Activated B cell treated with CpG ODN at 0.5 μM for 24 hours (primary cell): ENCODE measurements around the gene FAT2. TPM values are rescaled to one million over a fixed set of nuclear protein-coding genes. Genes with fewer than 3 reads are reported as not detected.
"Not testable (repeated sequence)": the region's sequence is repeated elsewhere in the genome, so short reads cannot be mapped to it uniquely, and the experiment has no call there.

ENCODE experiments used
- ATAC-seq: fragments of 200-7000 bp; cut with Tn5 transposase; one replicate; pipeline ENCODE4 v1.10.0; 2021; ENCODE audit warnings: low read depth, mild to moderate bottlenecking, moderate library complexity
- CTCF ChIA-PET: fragments of 350-600 bp; sonication (Branson Sonifier 250); formaldehyde crosslinking; loops from one replicate; lab custom pipeline; 2021; ENCODE audit warnings: antibody characterized with exemption; lab: Charles Lee
- POLR2A ChIA-PET: fragments of 350-600 bp; sonication (Branson Sonifier 250); formaldehyde crosslinking; loops from one replicate; lab custom pipeline; 2021; ENCODE audit warnings: antibody characterized with exemption; lab: Charles Lee
- DNase-seq: peaks from one replicate; pipeline ENCODE4 v3.0.0; 2022
- H3K27ac Mint-ChIP-seq: one replicate; pipeline ENCODE4 v1.8.0; 2020; ENCODE audit warnings: mixed read lengths
- H3K27me3 Mint-ChIP-seq: one replicate; pipeline ENCODE4 v1.8.0; 2021; ENCODE audit warnings: mixed read lengths
- H3K36me3 Mint-ChIP-seq: one replicate; pipeline ENCODE4 v1.8.0; 2021; ENCODE audit warnings: low read depth, mixed read lengths
- H3K4me1 Mint-ChIP-seq: one replicate; pipeline ENCODE4 v1.8.0; 2021; ENCODE audit warnings: mixed read lengths
- H3K4me3 Mint-ChIP-seq: one replicate; pipeline ENCODE4 v1.8.0; 2020; ENCODE audit warnings: mild to moderate bottlenecking, mixed read lengths
- H3K9me3 Mint-ChIP-seq: one replicate; pipeline ENCODE4 v1.8.0; 2020; ENCODE audit warnings: mixed read lengths
- CTCF ChIP-seq: fragments of 200-600 bp; IDR thresholded peaks from one replicate; pipeline ENCODE4 v1.8.0; 2022; ENCODE audit warnings: antibody characterized with exemption, mild to moderate bottlenecking
- intact Hi-C: fragments of 100-400 bp; cut with micrococcal nuclease; formaldehyde crosslinking; loops from one replicate; pipeline ENCODE4 v1.15.1; 2024
- total RNA-seq: library from RNA; stranded (reverse); gene quantifications from 2 replicates; pipeline ENCODE4 v1.2.3, GENCODE V29; 2022

Gene FAT2
- total RNA-seq, 1 donor from 2014 or later, result 0.02 TPM

- no peaks in the 10 kb centered on the region for H3K9me3 Mint-ChIP-seq
- H3K4me3 Mint-ChIP-seq, result no peak overlapping the region
- DNase-seq (no peak), ATAC-seq (no peak)
- POLR2A ChIA-PET, result no interaction called here
- CTCF ChIA-PET, result interaction anchor here (0.8 kb wide), 1 partner anchor 22 kb away, joined by 3 read pairs; no protein-coding TSS in a partner anchor
- TF ChIP-seq CTCF, result no peak
- intact Hi-C loops, result no loop called here
- H3K4me1 Mint-ChIP-seq, result no peaks in the 10 kb centered on the region
- no peak overlapping the region for H3K27ac Mint-ChIP-seq
- no peaks in the 10 kb centered on the region for H3K27me3 Mint-ChIP-seq
- no peaks in the 10 kb centered on the region for H3K36me3 Mint-ChIP-seq
These were observed 3.2 kb downstream of the FAT2 start for GRCh38 chr5:151587796-151588555.

- ATAC-seq (no peak), DNase-seq (no peak)
- no peak for TF ChIP-seq CTCF
- Mint-ChIP-seq H3K36me3 (no peaks in the 10 kb centered on the region), H3K4me1 (no peaks in the 10 kb centered on the region), H3K27me3 (no peaks in the 10 kb centered on the region), H3K9me3 (no peaks in the 10 kb centered on the region), H3K4me3 (no peak overlapping the region), H3K27ac (no peak overlapping the region)
- ChIA-PET CTCF (no interaction called here), POLR2A (no interaction called here)
- intact Hi-C loops, result no loop called here
These were observed 5.2 kb downstream of the FAT2 start for GRCh38 chr5:151585970-151586369.

- CTCF ChIA-PET, result not testable (repeated sequence)
These were observed 5.8 kb downstream of the FAT2 start for GRCh38 chr5:151585344-151585743.

GRCh38 chr5:151584057-151584937 lies 6.8 kb downstream of the FAT2 start:
- DNase-seq (no peak), ATAC-seq (no peak)
- CTCF ChIA-PET, result no interaction called here
- Mint-ChIP-seq H3K27ac (no peak overlapping the region), H3K9me3 (no peaks in the 10 kb centered on the region), H3K4me3 (no peak overlapping the region), H3K36me3 (no peaks in the 10 kb centered on the region), H3K27me3 (no peaks in the 10 kb centered on the region), H3K4me1 (no peaks in the 10 kb centered on the region)
- TF ChIP-seq CTCF, result no peak
- POLR2A ChIA-PET, result interaction anchor here (0.6 kb wide), 1 partner anchor 847 kb away, joined by 3 read pairs; no protein-coding TSS in a partner anchor
- intact Hi-C loops, result no loop called here

More at GRCh38 chr5:151585344-151585743, 5.8 kb downstream of the FAT2 start:
- POLR2A ChIA-PET, H3K9me3 Mint-ChIP-seq, intact Hi-C loops, H3K4me3 Mint-ChIP-seq, H3K4me1 Mint-ChIP-seq, ATAC-seq, H3K27me3 Mint-ChIP-seq, DNase-seq, H3K27ac Mint-ChIP-seq, H3K36me3 Mint-ChIP-seq: not testable (repeated sequence)

- ATAC-seq (no peak), DNase-seq (no peak)
- H3K4me3 Mint-ChIP-seq, result no peak overlapping the region
- POLR2A ChIA-PET, result no interaction called here
- no peak for TF ChIP-seq CTCF
- intact Hi-C loops, result no loop called here
- CTCF ChIA-PET, result no interaction called here
- no peaks in the 10 kb centered on the region for H3K27me3 Mint-ChIP-seq
- H3K4me1 Mint-ChIP-seq, result peaks cover 21% of the 10 kb centered on the region
- no peaks in the 10 kb centered on the region for H3K36me3 Mint-ChIP-seq
- no peak overlapping the region for H3K27ac Mint-ChIP-seq
- no peaks in the 10 kb centered on the region for H3K9me3 Mint-ChIP-seq
These were observed 9.1 kb downstream of the FAT2 start for GRCh38 chr5:151581812-151582583.
